Measurements from ENCODE around the gene STX1B. TPM values are rescaled to one million over a fixed set of nuclear protein-coding genes. Genes with fewer than 3 reads are reported as not detected.

STX1B gene
- total RNA-seq, 4 donors from 2014 or later, result 0.47 to 1.9 (median 1.0) TPM

DNA sequence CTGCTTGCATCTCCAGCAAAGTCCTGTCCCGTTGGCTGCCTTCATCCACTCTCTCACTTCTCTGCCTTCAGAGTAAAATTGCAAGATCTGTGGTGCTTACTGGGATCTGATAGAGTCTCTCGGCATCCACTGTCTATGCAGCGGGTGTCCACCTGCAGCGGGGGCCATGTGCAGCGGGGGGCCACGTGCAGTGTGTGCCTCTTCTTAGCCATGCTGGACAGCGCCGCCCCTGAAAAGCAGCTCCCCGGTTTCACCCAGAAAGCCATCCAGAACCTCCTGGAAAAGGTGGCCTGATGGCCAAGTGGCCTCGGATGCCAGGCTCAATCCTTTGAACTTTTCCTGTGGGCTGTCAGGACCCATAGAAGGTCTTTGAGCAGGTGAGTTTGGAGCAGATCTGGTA lies 32.4 kb upstream of the STX1B start:
- no peak for ATAC-seq (ENCODE audit: low FRiP score)
- TF ChIP-seq, protein P1, sequence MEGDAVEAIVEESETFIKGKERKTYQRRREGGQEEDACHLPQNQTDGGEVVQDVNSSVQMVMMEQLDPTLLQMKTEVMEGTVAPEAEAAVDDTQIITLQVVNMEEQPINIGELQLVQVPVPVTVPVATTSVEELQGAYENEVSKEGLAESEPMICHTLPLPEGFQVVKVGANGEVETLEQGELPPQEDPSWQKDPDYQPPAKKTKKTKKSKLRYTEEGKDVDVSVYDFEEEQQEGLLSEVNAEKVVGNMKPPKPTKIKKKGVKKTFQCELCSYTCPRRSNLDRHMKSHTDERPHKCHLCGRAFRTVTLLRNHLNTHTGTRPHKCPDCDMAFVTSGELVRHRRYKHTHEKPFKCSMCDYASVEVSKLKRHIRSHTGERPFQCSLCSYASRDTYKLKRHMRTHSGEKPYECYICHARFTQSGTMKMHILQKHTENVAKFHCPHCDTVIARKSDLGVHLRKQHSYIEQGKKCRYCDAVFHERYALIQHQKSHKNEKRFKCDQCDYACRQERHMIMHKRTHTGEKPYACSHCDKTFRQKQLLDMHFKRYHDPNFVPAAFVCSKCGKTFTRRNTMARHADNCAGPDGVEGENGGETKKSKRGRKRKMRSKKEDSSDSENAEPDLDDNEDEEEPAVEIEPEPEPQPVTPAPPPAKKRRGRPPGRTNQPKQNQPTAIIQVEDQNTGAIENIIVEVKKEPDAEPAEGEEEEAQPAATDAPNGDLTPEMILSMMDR (IDR thresholded peaks at IDR 0.05), result no peak
- no peak for DNase-seq (ENCODE audit: low spot score)

DNA sequence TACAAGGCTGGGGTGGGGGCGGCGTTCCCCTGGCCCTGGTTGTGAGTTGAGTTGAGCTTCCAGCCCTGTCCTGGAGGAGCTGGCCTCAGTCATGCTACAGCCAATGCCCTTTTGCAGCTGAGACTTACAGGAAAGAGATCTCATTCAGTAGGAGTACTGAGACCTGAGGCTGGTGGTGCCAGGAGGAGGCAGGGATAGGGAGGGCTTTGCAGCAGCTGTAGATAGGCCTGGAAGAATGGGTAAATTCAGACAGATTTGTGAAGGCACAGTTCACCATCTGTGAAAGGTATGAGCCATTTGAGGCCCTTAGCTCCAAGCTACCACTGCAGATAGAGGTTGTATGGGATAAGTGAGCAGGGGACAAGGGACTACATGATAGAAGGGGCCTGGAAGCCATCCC lies 28.6 kb upstream of the STX1B start:
- DNase-seq (ENCODE audit: low spot score) (no peak), ATAC-seq (ENCODE audit: low FRiP score) (no peak)
- TF ChIP-seq, protein P1 (IDR thresholded peaks at IDR 0.05), result no peak

DNA sequence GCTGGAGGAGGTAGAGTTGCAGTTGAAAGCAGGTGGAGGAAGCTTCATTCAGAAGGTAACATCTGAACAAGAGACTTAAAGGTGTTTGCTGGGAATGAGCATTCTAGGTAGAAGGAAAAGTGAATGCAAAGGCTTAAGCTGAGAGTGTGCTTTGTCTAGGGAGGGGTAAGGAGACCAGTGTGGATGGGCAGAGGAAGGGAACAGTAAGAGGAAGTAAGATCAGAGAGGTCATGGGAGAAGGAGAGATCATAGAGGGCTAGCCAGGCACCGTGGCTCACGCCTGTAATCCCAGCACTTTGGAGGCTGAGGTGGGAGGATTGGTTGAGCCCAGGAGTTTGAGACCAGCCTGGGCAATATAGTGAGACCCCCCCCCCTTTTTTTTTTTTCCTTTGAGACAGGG lies 26.3 kb upstream of the STX1B start:
- TF ChIP-seq, protein P1 (IDR thresholded peaks at IDR 0.05), result no peak
- no peak for DNase-seq (ENCODE audit: low spot score)

DNA sequence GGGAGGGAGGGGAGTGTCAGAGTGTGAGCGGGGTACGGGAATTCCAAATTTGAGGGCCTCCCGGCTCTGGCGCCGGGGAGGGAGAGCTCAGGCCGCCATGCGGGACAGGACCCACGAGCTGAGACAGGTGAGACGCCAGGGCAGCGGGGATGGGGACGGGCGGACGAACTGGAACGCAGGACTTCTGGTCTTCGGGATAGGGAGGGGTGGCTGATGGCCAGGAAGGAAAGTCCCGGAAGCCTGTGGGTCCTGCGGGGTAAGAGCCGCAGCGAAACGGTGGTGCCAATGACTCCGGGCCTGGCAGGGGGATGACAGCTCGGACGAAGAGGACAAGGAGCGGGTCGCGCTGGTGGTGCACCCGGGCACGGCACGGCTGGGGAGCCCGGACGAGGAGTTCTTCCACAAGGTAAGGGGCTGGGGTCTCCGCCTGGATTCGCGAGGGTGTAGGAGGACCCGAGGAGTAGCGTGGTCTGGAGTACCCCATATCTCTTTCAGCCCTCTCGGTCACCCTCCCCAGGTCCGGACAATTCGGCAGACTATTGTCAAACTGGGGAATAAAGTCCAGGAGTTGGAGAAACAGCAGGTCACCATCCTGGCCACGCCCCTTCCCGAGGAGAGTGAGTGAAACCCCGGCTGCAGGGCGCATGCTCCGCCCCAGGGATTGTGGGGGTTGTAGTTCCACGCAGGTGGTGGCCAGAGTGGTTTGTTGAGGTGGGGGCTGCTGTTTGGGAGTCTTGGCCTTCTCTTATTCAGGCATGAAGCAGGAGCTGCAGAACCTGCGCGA lies 23.5 kb upstream of the STX1B start:
- peak; percentile 41 for ATAC-seq (ENCODE audit: low FRiP score)
- TF ChIP-seq, protein P1 (IDR thresholded peaks at IDR 0.05), result no peak
- DNase-seq (ENCODE audit: low spot score), result peak; percentile 83

More for the DNA sequence above, 26.3 kb upstream of the STX1B start:
- no peak for ATAC-seq (ENCODE audit: low FRiP score)

DNA sequence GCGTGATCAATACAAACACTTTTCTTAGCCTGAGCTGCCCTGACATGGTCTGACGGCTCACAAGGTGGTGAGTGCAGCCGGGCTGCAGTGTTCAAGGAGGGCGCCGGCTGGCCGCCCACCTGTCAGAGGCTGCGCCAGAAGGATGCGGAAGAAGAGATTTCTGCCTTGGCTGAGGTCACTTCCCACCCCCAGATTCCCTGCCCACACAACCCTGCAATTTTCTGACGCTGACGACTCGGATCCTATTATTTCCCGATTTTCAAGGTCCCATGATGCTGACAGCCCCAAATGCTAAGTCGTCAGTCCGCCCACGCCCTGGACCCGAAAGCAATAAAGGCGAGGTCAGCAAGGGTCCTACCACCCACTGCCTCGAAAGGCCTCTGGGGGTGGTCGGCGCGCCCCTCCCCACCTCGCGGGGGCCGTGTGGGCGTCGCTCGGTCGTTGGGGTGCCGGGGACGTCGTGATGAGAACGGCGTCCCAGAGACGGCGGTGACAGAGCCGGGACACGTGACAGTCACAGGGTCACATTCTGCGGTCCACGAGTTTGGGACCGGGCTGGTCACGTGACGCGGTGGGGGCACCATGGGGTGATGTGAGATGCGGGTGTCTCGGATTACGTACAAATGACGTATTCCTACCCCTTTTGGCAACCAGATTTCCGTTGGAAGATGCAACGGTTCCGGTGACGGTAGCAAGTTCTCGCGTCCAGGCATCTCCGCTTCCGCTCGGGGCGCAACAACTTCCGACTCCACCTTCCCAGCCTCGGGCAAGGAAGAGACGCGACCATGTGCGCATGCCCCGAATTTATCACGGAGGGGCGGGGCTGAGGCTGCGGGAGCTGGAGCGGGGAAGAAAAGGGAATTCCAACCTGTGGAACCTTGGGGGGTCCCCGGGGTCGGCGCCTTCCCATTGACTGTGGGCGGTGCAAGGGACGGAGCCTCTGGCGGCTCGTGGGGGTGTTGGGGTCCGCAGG lies 22.6 kb upstream of the STX1B start, which contains the start of gene STX4:
STX4 (plus strand) TSS at position 823 of the 973 bp plus-strand sequence. CDS start 248 bp downstream, outside the sequence.
- TF ChIP-seq, protein P1 (IDR thresholded peaks at IDR 0.05), result no peak
- ATAC-seq (ENCODE audit: low FRiP score) (peak; percentile 90), DNase-seq (ENCODE audit: low spot score) (peak; percentile 96)

DNA sequence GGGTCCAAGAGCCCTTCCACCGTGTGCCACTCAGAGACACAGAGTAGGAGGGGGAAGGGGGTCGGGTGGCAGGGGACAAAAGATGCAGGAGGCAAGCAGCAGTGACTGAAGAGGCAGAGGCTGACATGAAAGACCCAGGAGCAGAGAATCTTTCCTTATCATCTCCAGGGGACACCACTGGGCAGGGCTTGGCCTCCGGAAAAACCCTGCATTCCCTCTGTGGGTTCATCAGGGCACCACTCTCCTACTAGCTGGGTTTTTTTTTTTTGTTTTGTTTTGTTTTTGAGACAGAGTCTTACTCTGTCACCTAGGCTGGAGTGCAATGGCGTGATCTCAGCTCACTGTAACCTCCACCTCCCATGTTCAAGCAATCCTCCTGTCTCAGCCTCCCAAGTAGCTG lies 20.8 kb upstream of the STX1B start:
- TF ChIP-seq, protein P1 (IDR thresholded peaks at IDR 0.05), result no peak
- DNase-seq (ENCODE audit: low spot score) (no peak), ATAC-seq (ENCODE audit: low FRiP score) (no peak)

Measured in omental fat pad (tissue), 4 donors.